ENCODE measurements around the gene PSMG2. TPM values are rescaled to one million over a fixed set of nuclear protein-coding genes. Genes with fewer than 3 reads are reported as not detected.

PSMG2 gene
- total RNA-seq, 1 experiment from 2014 or later, result 63.1 TPM

GRCh38 chr18:12689256-12689850, 13.5 kb upstream of the PSMG2 start:
- H3K27me3 ChIP-seq (ENCODE audit: control insufficient read depth, insufficient read depth, low read length), result no peaks in the 10 kb centered on the region
- ChIA-PET CTCF (no interaction called here), POLR2A (no interaction called here)
- no peaks in the 10 kb centered on the region for H3K36me3 ChIP-seq (ENCODE audit: control insufficient read depth, insufficient read depth, low read length)
- ATAC-seq (no peak), DNase-seq (ENCODE audit: low read depth, low spot score) (no peak)
- no TSS peak for BruUV-seq (replicated peaks)
- H3K4me3 ChIP-seq (ENCODE audit: low read depth in 2 of 2, low read length in 2 of 2), result no peak overlapping the region
- intact Hi-C loops (cut with micrococcal nuclease; ENCODE audit: unreplicated experiment) (no loop called here), in situ Hi-C loops (cut with HindIII; ENCODE audit: low pct_unique_long_range_greater_than_20kb, low sequenced_read_pairs) (no loop called here)
- no peak overlapping the region for H3K27ac ChIP-seq (ENCODE audit: low read length)
- no peaks in the 10 kb centered on the region for H3K9me3 ChIP-seq (ENCODE audit: control insufficient read depth, insufficient read depth, low read depth, low read length)
- TF ChIP-seq POLR2AphosphoS5 (IDR thresholded peaks at IDR 0.05; ENCODE audit: low read depth, low read length) (no peak), CTCF (IDR thresholded peaks at IDR 0.05) (no peak), REST (IDR thresholded peaks at IDR 0.05; ENCODE audit: insufficient read depth in 1 of 2, low read depth in 2 of 2, low read length in 1 of 2) (no peak), SIN3A (IDR thresholded peaks at IDR 0.05; ENCODE audit: borderline replicate concordance, insufficient read depth, low read depth, low read length) (no peak), TCF7L2 (IDR thresholded peaks at IDR 0.05; ENCODE audit: low read depth, low read length) (no peak)
- no peaks in the 10 kb centered on the region for H3K4me1 ChIP-seq (ENCODE audit: control insufficient read depth, insufficient read depth, low read length)

- intact Hi-C loops (cut with micrococcal nuclease; ENCODE audit: unreplicated experiment) (no loop called here), in situ Hi-C loops (cut with HindIII; ENCODE audit: low pct_unique_long_range_greater_than_20kb, low sequenced_read_pairs) (no loop called here)
- Histone ChIP-seq H3K4me1 (ENCODE audit: control insufficient read depth, insufficient read depth, low read length) (no peaks in the 10 kb centered on the region), H3K4me3 (ENCODE audit: low read depth in 2 of 2, low read length in 2 of 2) (no peak overlapping the region), H3K9me3 (ENCODE audit: control insufficient read depth, insufficient read depth, low read depth, low read length) (no peaks in the 10 kb centered on the region), H3K36me3 (ENCODE audit: control insufficient read depth, insufficient read depth, low read length) (peaks cover 10% of the 10 kb centered on the region), H3K27me3 (ENCODE audit: control insufficient read depth, insufficient read depth, low read length) (no peaks in the 10 kb centered on the region), H3K27ac (ENCODE audit: low read length) (no peak overlapping the region)
- DNase-seq (ENCODE audit: low read depth, low spot score) (no peak), ATAC-seq (no peak)
- TF ChIP-seq CTCF (IDR thresholded peaks at IDR 0.05), result no peak
- no peak for TF ChIP-seq REST (IDR thresholded peaks at IDR 0.05; ENCODE audit: insufficient read depth in 1 of 2, low read depth in 2 of 2, low read length in 1 of 2)
- no peak for TF ChIP-seq TCF7L2 (IDR thresholded peaks at IDR 0.05; ENCODE audit: low read depth, low read length)
- no peak for TF ChIP-seq POLR2AphosphoS5 (IDR thresholded peaks at IDR 0.05; ENCODE audit: low read depth, low read length)
- TF ChIP-seq SIN3A (IDR thresholded peaks at IDR 0.05; ENCODE audit: borderline replicate concordance, insufficient read depth, low read depth, low read length), result no peak
- no TSS peak for BruUV-seq (replicated peaks)
- POLR2A ChIA-PET, result no interaction called here
- CTCF ChIA-PET, result no interaction called here
Measured at GRCh38 chr18:12692206-12692605, 10.6 kb upstream of the PSMG2 start.
